ENCODE results near the gene ESRP2.
A peak's percentile ranks its signal among the peaks of the same experiment; 100 is the strongest.

The ESRP2 gene

DNA sequence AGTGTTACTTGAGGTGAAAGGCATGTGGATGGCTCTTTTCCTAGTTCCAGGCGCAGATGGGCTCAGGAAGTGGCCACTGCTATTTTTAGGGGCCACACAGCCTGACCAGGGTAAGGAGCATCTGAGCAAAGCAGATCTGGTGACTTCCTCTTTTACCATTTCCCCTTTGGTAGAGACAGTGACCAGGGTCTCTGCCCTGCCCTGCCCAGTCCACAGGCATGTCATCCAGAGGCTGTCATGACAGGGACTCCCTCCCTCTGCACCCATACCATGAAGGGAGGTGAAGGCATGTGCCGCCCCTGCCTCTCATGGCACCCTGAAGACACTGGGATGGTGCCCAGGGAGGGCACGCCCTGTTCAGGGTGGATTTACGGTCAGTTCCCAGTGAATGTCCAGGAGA is 11.5 kb upstream of the ESRP2 start:
- no peak for DNase-seq
- Histone ChIP-seq H3K36me3 (replicated peaks; ENCODE audit: insufficient read depth, low read length) (no peaks in the 10 kb centered on the region), H3K27me3 (replicated peaks; ENCODE audit: insufficient read depth, low read length) (no peaks in the 10 kb centered on the region), H2AFZ (ENCODE audit: low read length) (no peak overlapping the region), H3K9me2 (replicated peaks; ENCODE audit: insufficient read depth, low read length) (no peaks in the 10 kb centered on the region), H3K4me2 (ENCODE audit: low read depth, low read length) (peak overlapping the region; percentile 95), H3F3A (ENCODE audit: insufficient read depth, low read length) (peaks cover 27% of the 10 kb centered on the region), H3K27ac (ENCODE audit: low read length) (peak overlapping the region; percentile 22; the same call in 1 of the 2 replicates), H4K20me1 (ENCODE audit: insufficient read depth, low read length) (no peaks in the 10 kb centered on the region), H3K4me3 (ENCODE audit: low read length) (peak overlapping the region; percentile 96), H3K4me1 (ENCODE audit: low read length) (peaks cover 53% of the 10 kb centered on the region), H3K9ac (ENCODE audit: low read length) (peak overlapping the region; percentile 74; the same call in 1 of the 2 replicates), H3K9me3 (replicated peaks; ENCODE audit: insufficient read depth, low read length) (no peaks in the 10 kb centered on the region), H3K79me2 (ENCODE audit: low read length) (peaks cover 59% of the 10 kb centered on the region)
- TF ChIP-seq EZH2 (optimal IDR thresholded peaks at IDR 0.05; ENCODE audit: low read depth, low read length) (no peak), EZH2phosphoT487 (IDR thresholded peaks at IDR 0.05; ENCODE audit: low read length) (no peak)
- TF ChIP-seq, protein P1, sequence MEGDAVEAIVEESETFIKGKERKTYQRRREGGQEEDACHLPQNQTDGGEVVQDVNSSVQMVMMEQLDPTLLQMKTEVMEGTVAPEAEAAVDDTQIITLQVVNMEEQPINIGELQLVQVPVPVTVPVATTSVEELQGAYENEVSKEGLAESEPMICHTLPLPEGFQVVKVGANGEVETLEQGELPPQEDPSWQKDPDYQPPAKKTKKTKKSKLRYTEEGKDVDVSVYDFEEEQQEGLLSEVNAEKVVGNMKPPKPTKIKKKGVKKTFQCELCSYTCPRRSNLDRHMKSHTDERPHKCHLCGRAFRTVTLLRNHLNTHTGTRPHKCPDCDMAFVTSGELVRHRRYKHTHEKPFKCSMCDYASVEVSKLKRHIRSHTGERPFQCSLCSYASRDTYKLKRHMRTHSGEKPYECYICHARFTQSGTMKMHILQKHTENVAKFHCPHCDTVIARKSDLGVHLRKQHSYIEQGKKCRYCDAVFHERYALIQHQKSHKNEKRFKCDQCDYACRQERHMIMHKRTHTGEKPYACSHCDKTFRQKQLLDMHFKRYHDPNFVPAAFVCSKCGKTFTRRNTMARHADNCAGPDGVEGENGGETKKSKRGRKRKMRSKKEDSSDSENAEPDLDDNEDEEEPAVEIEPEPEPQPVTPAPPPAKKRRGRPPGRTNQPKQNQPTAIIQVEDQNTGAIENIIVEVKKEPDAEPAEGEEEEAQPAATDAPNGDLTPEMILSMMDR (IDR thresholded peaks at IDR 0.05; ENCODE audit: low read length): no peak

DNA sequence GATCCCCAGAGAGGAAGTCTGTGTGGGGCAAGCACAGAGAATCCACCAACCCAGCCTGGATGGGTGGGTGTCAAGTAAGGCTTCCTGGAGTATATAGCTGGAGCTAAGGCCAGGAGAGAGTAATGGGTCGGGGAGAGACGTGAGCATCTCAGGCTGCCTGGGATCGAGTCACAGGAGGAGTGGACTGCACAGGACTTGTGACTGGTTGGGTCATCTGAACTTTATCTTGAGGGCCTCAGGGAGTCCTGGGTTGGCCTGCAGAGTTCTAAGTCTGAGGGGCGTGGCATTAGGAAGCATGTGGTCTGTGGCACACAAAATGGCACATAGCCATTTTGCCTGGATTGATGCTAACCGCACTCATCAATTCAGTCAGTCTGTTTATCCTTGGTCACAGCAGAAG is 10.7 kb upstream of the ESRP2 start:
- H3K9me2 ChIP-seq (replicated peaks; ENCODE audit: insufficient read depth, low read length): no peaks in the 10 kb centered on the region
- no peak overlapping the region for H2AFZ ChIP-seq (ENCODE audit: low read length)
- no peaks in the 10 kb centered on the region for H4K20me1 ChIP-seq (ENCODE audit: insufficient read depth, low read length)
- no peaks in the 10 kb centered on the region for H3K27me3 ChIP-seq (replicated peaks; ENCODE audit: insufficient read depth, low read length)
- H3K4me2 ChIP-seq (ENCODE audit: low read depth, low read length): peak overlapping the region; percentile 95
- peak; percentile 41 for DNase-seq
- peaks cover 59% of the 10 kb centered on the region for H3K79me2 ChIP-seq (ENCODE audit: low read length)
- H3K9ac ChIP-seq (ENCODE audit: low read length): peak overlapping the region; percentile 74; the same call in 1 of the 2 replicates
- TF ChIP-seq, protein P1 (IDR thresholded peaks at IDR 0.05; ENCODE audit: low read length): no peak
- TF ChIP-seq EZH2 (optimal IDR thresholded peaks at IDR 0.05; ENCODE audit: low read depth, low read length) (no peak), EZH2phosphoT487 (IDR thresholded peaks at IDR 0.05; ENCODE audit: low read length) (no peak)
- H3K4me3 ChIP-seq (ENCODE audit: low read length): peak overlapping the region; percentile 96
- peaks cover 48% of the 10 kb centered on the region for H3K4me1 ChIP-seq (ENCODE audit: low read length)
- H3F3A ChIP-seq (ENCODE audit: insufficient read depth, low read length): peaks cover 20% of the 10 kb centered on the region
- no peaks in the 10 kb centered on the region for H3K9me3 ChIP-seq (replicated peaks; ENCODE audit: insufficient read depth, low read length)
- no peaks in the 10 kb centered on the region for H3K36me3 ChIP-seq (replicated peaks; ENCODE audit: insufficient read depth, low read length)
- H3K27ac ChIP-seq (ENCODE audit: low read length): peak overlapping the region; percentile 22; the same call in 1 of the 2 replicates

DNA sequence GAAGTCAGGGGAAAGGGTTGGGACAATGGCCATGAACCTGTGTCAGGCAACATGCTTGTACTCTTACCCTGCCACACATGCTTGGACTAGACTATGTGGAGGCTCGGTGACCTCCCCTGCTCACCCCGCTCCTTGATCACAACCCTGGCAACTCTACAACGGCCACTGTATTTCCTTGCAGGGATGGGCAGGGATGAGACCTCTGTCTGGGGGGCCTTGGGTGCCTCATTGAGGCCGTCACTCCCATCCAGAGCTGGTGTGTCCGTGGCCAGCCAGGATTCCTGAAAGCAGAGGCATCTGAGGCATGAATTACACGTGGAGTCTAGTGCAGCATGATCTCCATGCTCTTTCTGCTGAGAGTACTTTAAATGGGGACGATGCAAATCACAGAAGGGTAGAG is 10.2 kb upstream of the ESRP2 start:
- Histone ChIP-seq H2AFZ (ENCODE audit: low read length) (no peak overlapping the region), H3K9ac (ENCODE audit: low read length) (peak overlapping the region; percentile 74)

More for the DNA sequence above, 10.2 kb upstream of the ESRP2 start:
- peak overlapping the region; percentile 22; the same call in 1 of the 2 replicates for H3K27ac ChIP-seq (ENCODE audit: low read length)
- peaks cover 14% of the 10 kb centered on the region for H3F3A ChIP-seq (ENCODE audit: insufficient read depth, low read length)
- no peaks in the 10 kb centered on the region for H3K27me3 ChIP-seq (replicated peaks; ENCODE audit: insufficient read depth, low read length)
- peak overlapping the region; percentile 96 for H3K4me3 ChIP-seq (ENCODE audit: low read length)
- peaks cover 43% of the 10 kb centered on the region for H3K4me1 ChIP-seq (ENCODE audit: low read length)
- DNase-seq: no peak
- H3K36me3 ChIP-seq (replicated peaks; ENCODE audit: insufficient read depth, low read length): no peaks in the 10 kb centered on the region
- H3K9me3 ChIP-seq (replicated peaks; ENCODE audit: insufficient read depth, low read length): no peaks in the 10 kb centered on the region
- TF ChIP-seq EZH2 (optimal IDR thresholded peaks at IDR 0.05; ENCODE audit: low read depth, low read length) (no peak), EZH2phosphoT487 (IDR thresholded peaks at IDR 0.05; ENCODE audit: low read length) (no peak)
- TF ChIP-seq, protein P1 (IDR thresholded peaks at IDR 0.05; ENCODE audit: low read length): no peak
- no peaks in the 10 kb centered on the region for H3K9me2 ChIP-seq (replicated peaks; ENCODE audit: insufficient read depth, low read length)
- peaks cover 59% of the 10 kb centered on the region for H3K79me2 ChIP-seq (ENCODE audit: low read length)
- H4K20me1 ChIP-seq (ENCODE audit: insufficient read depth, low read length): no peaks in the 10 kb centered on the region
- peak overlapping the region; percentile 95 for H3K4me2 ChIP-seq (ENCODE audit: low read depth, low read length)

Measured in MM.1S (cell line).